ENCODE results near the gene MGAT5. TPM values are rescaled to one million over a fixed set of nuclear protein-coding genes. Genes with fewer than 3 reads are reported as not detected.

Gene MGAT5
- total and polyA plus RNA-seq, 7 experiments from 2014 or later: 5.3 to 48.0 (median 40.0) TPM

GRCh38 chr2:134278553-134278952 lies 24.7 kb downstream of the MGAT5 start:
- H3K27ac Mint-ChIP-seq: peak overlapping the region in 2 of 9 donors; percentile 30 to 62
- peaks cover 0 to 6% (median 0%) of the 10 kb centered on the region in 3 experiments for H3K36me3 ChIP-seq (ENCODE audit: control insufficient read depth in 2 of 3, insufficient read depth in 3 of 3, low read length in 3 of 3)
- intact Hi-C loops (cut with micrococcal nuclease): no loop called here
- peaks cover 0 to 4% (median 0%) of the 10 kb centered on the region in 5 donors for H3K27me3 Mint-ChIP-seq
- no peak for DNase-seq
- ChIA-PET CTCF (interaction anchor here (1.7 kb wide), 1 partner anchor 35 kb away, joined by 3 read pairs; no protein-coding TSS in a partner anchor), POLR2A (interaction anchor here (0.8 kb wide), 1 partner anchor 17 kb away, joined by 7 read pairs; no protein-coding TSS in a partner anchor)
- H3K27me3 ChIP-seq (ENCODE audit: control insufficient read depth in 2 of 2, insufficient read depth in 2 of 2, low read length in 2 of 2): no peaks in the 10 kb centered on the region
- no peak overlapping the region for H3K4me3 Mint-ChIP-seq
- H3K4me1 ChIP-seq (ENCODE audit: control insufficient read depth in 2 of 2, insufficient read depth in 2 of 2, low read length in 2 of 2): peaks cover 24 to 26% of the 10 kb centered on the region in 2 donors
- H3K4me1 Mint-ChIP-seq: peaks cover 37 to 63% (median 42%) of the 10 kb centered on the region in 7 donors
- no peak overlapping the region for H3K27ac ChIP-seq (ENCODE audit: low read depth, low read length)
- ATAC-seq: no peak
- H3K4me3 ChIP-seq (ENCODE audit: low read length): no peak overlapping the region
- peaks cover 0 to 7% (median 0%) of the 10 kb centered on the region in 11 donors for H3K9me3 Mint-ChIP-seq
- H3K36me3 Mint-ChIP-seq: peaks cover 13 to 42% (median 28%) of the 10 kb centered on the region in 5 donors
- H3K9me3 ChIP-seq (ENCODE audit: control insufficient read depth in 2 of 3, low read length in 3 of 3): no peaks in the 10 kb centered on the region

- Histone ChIP-seq H3K4me3 (ENCODE audit: low read length) (no peak overlapping the region), H3K36me3 (ENCODE audit: control insufficient read depth in 2 of 3, insufficient read depth in 3 of 3, low read length in 3 of 3) (peaks cover 0 to 1% (median 0%) of the 10 kb centered on the region in 3 experiments), H3K9me3 (ENCODE audit: control insufficient read depth in 2 of 3, low read length in 3 of 3) (no peaks in the 10 kb centered on the region), H3K27ac (ENCODE audit: low read depth, low read length) (no peak overlapping the region), H3K4me1 (ENCODE audit: control insufficient read depth in 2 of 2, insufficient read depth in 2 of 2, low read length in 2 of 2) (peaks cover 27 to 31% of the 10 kb centered on the region in 2 donors), H3K27me3 (ENCODE audit: control insufficient read depth in 2 of 2, insufficient read depth in 2 of 2, low read length in 2 of 2) (no peaks in the 10 kb centered on the region)
- peaks cover 0 to 4% (median 0%) of the 10 kb centered on the region in 5 donors for H3K27me3 Mint-ChIP-seq
- CTCF ChIA-PET: interaction anchor here (1.7 kb wide), 1 partner anchor 36 kb away, joined by 3 read pairs; no protein-coding TSS in a partner anchor
- ATAC-seq (no peak), DNase-seq (no peak)
- peaks cover 0 to 7% (median 0%) of the 10 kb centered on the region in 11 donors for H3K9me3 Mint-ChIP-seq
- intact Hi-C loops (cut with micrococcal nuclease): no loop called here
- POLR2A ChIA-PET: no interaction called here
- peaks cover 9 to 36% (median 22%) of the 10 kb centered on the region in 5 donors for H3K36me3 Mint-ChIP-seq
- peaks cover 30 to 65% (median 44%) of the 10 kb centered on the region in 7 donors for H3K4me1 Mint-ChIP-seq
- H3K27ac Mint-ChIP-seq: peak overlapping the region in 4 of 9 donors; percentile 0 to 63 (median 3)
- H3K4me3 Mint-ChIP-seq: no peak overlapping the region
Observed at GRCh38 chr2:134279417-134279816, 25.5 kb downstream of the MGAT5 start.

GRCh38 chr2:134280231-134280630 lies 26.4 kb downstream of the MGAT5 start:
- ChIA-PET POLR2A (no interaction called here), CTCF (no interaction called here)
- Mint-ChIP-seq H3K27ac (peak overlapping the region in 5 of 9 donors; percentile 0 to 84 (median 40)), H3K27me3 (peaks cover 0 to 4% (median 0%) of the 10 kb centered on the region in 5 donors), H3K36me3 (peaks cover 9 to 30% (median 22%) of the 10 kb centered on the region in 5 donors), H3K9me3 (peaks cover 0 to 7% (median 0%) of the 10 kb centered on the region in 11 donors), H3K4me1 (peaks cover 23 to 65% (median 51%) of the 10 kb centered on the region in 7 donors), H3K4me3 (no peak overlapping the region)
- Histone ChIP-seq H3K4me1 (ENCODE audit: control insufficient read depth in 2 of 2, insufficient read depth in 2 of 2, low read length in 2 of 2) (peaks cover 21 to 31% of the 10 kb centered on the region in 2 donors), H3K27ac (ENCODE audit: low read depth, low read length) (no peak overlapping the region), H3K36me3 (ENCODE audit: control insufficient read depth in 2 of 3, insufficient read depth in 3 of 3, low read length in 3 of 3) (no peaks in the 10 kb centered on the region), H3K27me3 (ENCODE audit: control insufficient read depth in 2 of 2, insufficient read depth in 2 of 2, low read length in 2 of 2) (no peaks in the 10 kb centered on the region), H3K9me3 (ENCODE audit: control insufficient read depth in 2 of 3, low read length in 3 of 3) (no peaks in the 10 kb centered on the region), H3K4me3 (ENCODE audit: low read length) (no peak overlapping the region)
- no peak for DNase-seq
- no peak for ATAC-seq
- intact Hi-C loops (cut with micrococcal nuclease): no loop called here

- no peak overlapping the region for H3K4me3 ChIP-seq (ENCODE audit: low read length)
- Mint-ChIP-seq H3K4me1 (peaks cover 22 to 68% (median 51%) of the 10 kb centered on the region in 7 donors), H3K9me3 (peaks cover 0 to 7% (median 0%) of the 10 kb centered on the region in 11 donors), H3K4me3 (no peak overlapping the region), H3K36me3 (peaks cover 9 to 32% (median 22%) of the 10 kb centered on the region in 5 donors), H3K27ac (peak overlapping the region in 3 of 9 donors; percentile 7 to 96 (median 91)), H3K27me3 (peaks cover 0 to 4% (median 0%) of the 10 kb centered on the region in 5 donors)
- no peaks in the 10 kb centered on the region for H3K9me3 ChIP-seq (ENCODE audit: control insufficient read depth in 2 of 3, low read length in 3 of 3)
- ChIA-PET CTCF (no interaction called here), POLR2A (interaction anchor here (0.7 kb wide), 1 partner anchor 8 kb away, joined by 3 read pairs; no protein-coding TSS in a partner anchor)
- ATAC-seq (no peak), DNase-seq (no peak)
- no peaks in the 10 kb centered on the region for H3K36me3 ChIP-seq (ENCODE audit: control insufficient read depth in 2 of 3, insufficient read depth in 3 of 3, low read length in 3 of 3)
- H3K27ac ChIP-seq (ENCODE audit: low read depth, low read length): no peak overlapping the region
- intact Hi-C loops (cut with micrococcal nuclease): no loop called here
- H3K4me1 ChIP-seq (ENCODE audit: control insufficient read depth in 2 of 2, insufficient read depth in 2 of 2, low read length in 2 of 2): peaks cover 20 to 31% of the 10 kb centered on the region in 2 donors
- no peaks in the 10 kb centered on the region for H3K27me3 ChIP-seq (ENCODE audit: control insufficient read depth in 2 of 2, insufficient read depth in 2 of 2, low read length in 2 of 2)
Observed at GRCh38 chr2:134280726-134281125, 26.9 kb downstream of the MGAT5 start.

- H3K27me3 Mint-ChIP-seq: peaks cover 0 to 8% (median 0%) of the 10 kb centered on the region in 5 donors
- Histone ChIP-seq H3K27ac (ENCODE audit: low read depth, low read length) (peak overlapping the region; percentile 33), H3K4me1 (ENCODE audit: control insufficient read depth in 2 of 2, insufficient read depth in 2 of 2, low read length in 2 of 2) (peaks cover 23 to 39% of the 10 kb centered on the region in 2 donors), H3K27me3 (ENCODE audit: control insufficient read depth in 2 of 2, insufficient read depth in 2 of 2, low read length in 2 of 2) (no peaks in the 10 kb centered on the region), H3K4me3 (ENCODE audit: low read length) (no peak overlapping the region), H3K36me3 (ENCODE audit: control insufficient read depth in 2 of 3, insufficient read depth in 3 of 3, low read length in 3 of 3) (no peaks in the 10 kb centered on the region), H3K9me3 (ENCODE audit: control insufficient read depth in 2 of 3, low read length in 3 of 3) (no peaks in the 10 kb centered on the region)
- ATAC-seq: no peak
- H3K27ac Mint-ChIP-seq: peak overlapping the region; percentile 72 to 96 (median 91)
- peaks cover 4 to 30% (median 17%) of the 10 kb centered on the region in 5 donors for H3K36me3 Mint-ChIP-seq
- ChIA-PET CTCF (no interaction called here), POLR2A (interaction anchor here (0.6 to 1.0 kb wide), 2 partner anchors 20 to 22 kb away, joined by 3 to 4 read pairs; no protein-coding TSS in a partner anchor)
- peaks cover 0 to 4% (median 0%) of the 10 kb centered on the region in 11 donors for H3K9me3 Mint-ChIP-seq
- DNase-seq: no peak
- peaks cover 19 to 69% (median 55%) of the 10 kb centered on the region in 7 donors for H3K4me1 Mint-ChIP-seq
- intact Hi-C loops (cut with micrococcal nuclease): loop anchor here (1.0 to 2.0 kb wide), 2 partner anchors 8 to 35 kb away; no protein-coding TSS in a partner anchor
- H3K4me3 Mint-ChIP-seq: peak overlapping the region in 9 of 10 donors; percentile 30 to 86 (median 62)
Observed at GRCh38 chr2:134281815-134282419, 28.0 kb downstream of the MGAT5 start.

- no peaks in the 10 kb centered on the region for H3K9me3 Mint-ChIP-seq
- H3K27me3 ChIP-seq (ENCODE audit: control insufficient read depth in 2 of 2, insufficient read depth in 2 of 2, low read length in 2 of 2): no peaks in the 10 kb centered on the region
- POLR2A ChIA-PET: interaction anchor here (0.6 to 1.3 kb wide), 5 partner anchors 12 to 60 kb away, joined by 3 to 4 read pairs (median 4); no protein-coding TSS in a partner anchor
Observed at GRCh38 chr2:134282629-134283400, 28.9 kb downstream of the MGAT5 start.

More at GRCh38 chr2:134282629-134283400, 28.9 kb downstream of the MGAT5 start:
- CTCF ChIA-PET: no interaction called here
- Histone ChIP-seq H3K4me1 (ENCODE audit: control insufficient read depth in 2 of 2, insufficient read depth in 2 of 2, low read length in 2 of 2) (peaks cover 32 to 47% of the 10 kb centered on the region in 2 donors), H3K4me3 (ENCODE audit: low read length) (no peak overlapping the region), H3K9me3 (ENCODE audit: control insufficient read depth in 2 of 3, low read length in 3 of 3) (no peaks in the 10 kb centered on the region), H3K36me3 (ENCODE audit: control insufficient read depth in 2 of 3, insufficient read depth in 3 of 3, low read length in 3 of 3) (no peaks in the 10 kb centered on the region), H3K27ac (ENCODE audit: low read depth, low read length) (peak overlapping the region; percentile 33)
- Mint-ChIP-seq H3K27ac (peak overlapping the region; percentile 72 to 96 (median 91)), H3K4me3 (peak overlapping the region; percentile 53 to 86 (median 65)), H3K27me3 (peaks cover 0 to 8% (median 0%) of the 10 kb centered on the region in 5 donors), H3K4me1 (peaks cover 15 to 69% (median 54%) of the 10 kb centered on the region in 7 donors), H3K36me3 (peaks cover 0 to 28% (median 11%) of the 10 kb centered on the region in 5 donors)
- peak in 5 of 9 donors; percentile 13 to 46 (median 28) for DNase-seq
- ATAC-seq: peak; percentile 75
- intact Hi-C loops (cut with micrococcal nuclease): loop anchor here (1.0 to 2.0 kb wide), 3 partner anchors 7 to 36 kb away; no protein-coding TSS in a partner anchor

Data from naive thymus-derived CD4-positive, alpha-beta T cell (primary cell).